Adipocyte (in vitro differentiated cells): ENCODE data around the gene POLN.

Experiments used
- DNase-seq: peaks from one replicate; pipeline ENCODE4 v3.0.0-alpha.2; 2015; ENCODE audit warnings: low read depth
- H3K27me3 ChIP-seq: replicated peaks from 2 replicates; pipeline ENCODE4 v1.7.0; 2013; ENCODE audit warnings: mild to moderate bottlenecking, low read length, moderate library complexity; ENCODE audit not compliant: control insufficient read depth, insufficient read depth
- H3K36me3 ChIP-seq: 2 replicates; pipeline ENCODE4 v1.7.0; 2013; ENCODE audit warnings: low read length, mild to moderate bottlenecking, moderate library complexity; ENCODE audit not compliant: control insufficient read depth, insufficient read depth, severe bottlenecking
- H3K4me1 ChIP-seq: 2 replicates; pipeline ENCODE4 v1.7.0; 2013; ENCODE audit warnings: mild to moderate bottlenecking, low read length, moderate library complexity; ENCODE audit not compliant: control insufficient read depth, insufficient read depth
- H3K4me3 ChIP-seq: 2 replicates; pipeline ENCODE4 v1.7.0; 2013; ENCODE audit warnings: mild to moderate bottlenecking, low read length, moderate library complexity
- H3K9ac ChIP-seq: 2 replicates; pipeline ENCODE4 v1.7.0; 2013; ENCODE audit warnings: mild to moderate bottlenecking, low read length, moderate library complexity
- H3K9me3 ChIP-seq: 2 replicates; pipeline ENCODE4 v1.7.0; 2013; ENCODE audit warnings: mild to moderate bottlenecking, low read length, moderate library complexity; ENCODE audit not compliant: control insufficient read depth

The POLN gene

GRCh38 chr4:2138846-2139500, 102.9 kb downstream of the POLN start:
- no peaks in the 10 kb centered on the region for H3K9me3 ChIP-seq
- H3K4me1 ChIP-seq: peaks cover 46% of the 10 kb centered on the region
- H3K36me3 ChIP-seq: no peaks in the 10 kb centered on the region
- no peak for DNase-seq
- H3K4me3 ChIP-seq: no peak overlapping the region
- H3K27me3 ChIP-seq: no peaks in the 10 kb centered on the region
- no peak overlapping the region for H3K9ac ChIP-seq

GRCh38 chr4:2136726-2137125, 105.2 kb downstream of the POLN start:
- no peaks in the 10 kb centered on the region for H3K27me3 ChIP-seq
- DNase-seq: no peak
- peaks cover 35% of the 10 kb centered on the region for H3K4me1 ChIP-seq

GRCh38 chr4:2135083-2135482, 106.8 kb downstream of the POLN start:
- Histone ChIP-seq H3K9me3 (peaks cover 25% of the 10 kb centered on the region), H3K4me3 (no peak overlapping the region), H3K9ac (no peak overlapping the region), H3K27me3 (no peaks in the 10 kb centered on the region), H3K4me1 (peaks cover 21% of the 10 kb centered on the region), H3K36me3 (no peaks in the 10 kb centered on the region)
- DNase-seq: peak; percentile 13

More at GRCh38 chr4:2136726-2137125, 105.2 kb downstream of the POLN start:
- H3K9me3 ChIP-seq: peaks cover 19% of the 10 kb centered on the region
- no peak overlapping the region for H3K4me3 ChIP-seq
- no peaks in the 10 kb centered on the region for H3K36me3 ChIP-seq
- H3K9ac ChIP-seq: no peak overlapping the region

- H3K4me3 ChIP-seq: no peak overlapping the region
- no peak for DNase-seq
- no peak overlapping the region for H3K9ac ChIP-seq
- H3K27me3 ChIP-seq: no peaks in the 10 kb centered on the region
- H3K9me3 ChIP-seq: peaks cover 25% of the 10 kb centered on the region
- no peaks in the 10 kb centered on the region for H3K36me3 ChIP-seq
- peaks cover 5% of the 10 kb centered on the region for H3K4me1 ChIP-seq
Measured at GRCh38 chr4:2132438-2132837, 109.5 kb downstream of the POLN start.

- Histone ChIP-seq H3K4me1 (no peaks in the 10 kb centered on the region), H3K27me3 (no peaks in the 10 kb centered on the region), H3K4me3 (no peak overlapping the region), H3K9ac (no peak overlapping the region), H3K9me3 (peaks cover 17% of the 10 kb centered on the region), H3K36me3 (no peaks in the 10 kb centered on the region)
- no peak for DNase-seq
Measured at GRCh38 chr4:2127609-2128332, 114.2 kb downstream of the POLN start.

GRCh38 chr4:2126309-2127043, 115.4 kb downstream of the POLN start:
- no peak overlapping the region for H3K9ac ChIP-seq
- peaks cover 4% of the 10 kb centered on the region for H3K9me3 ChIP-seq
- no peaks in the 10 kb centered on the region for H3K27me3 ChIP-seq
- no peaks in the 10 kb centered on the region for H3K4me1 ChIP-seq
- no peak for DNase-seq
- H3K36me3 ChIP-seq: no peaks in the 10 kb centered on the region
- H3K4me3 ChIP-seq: no peak overlapping the region

- Histone ChIP-seq H3K27me3 (no peaks in the 10 kb centered on the region), H3K4me1 (no peaks in the 10 kb centered on the region), H3K9ac (no peak overlapping the region), H3K9me3 (no peaks in the 10 kb centered on the region), H3K4me3 (no peak overlapping the region), H3K36me3 (no peaks in the 10 kb centered on the region)
- no peak for DNase-seq
Measured at GRCh38 chr4:2125831-2126230, 116.1 kb downstream of the POLN start.

GRCh38 chr4:2125023-2125422, 116.9 kb downstream of the POLN start:
- Histone ChIP-seq H3K4me3 (no peak overlapping the region), H3K9ac (no peak overlapping the region), H3K36me3 (no peaks in the 10 kb centered on the region), H3K27me3 (no peaks in the 10 kb centered on the region), H3K9me3 (no peaks in the 10 kb centered on the region), H3K4me1 (no peaks in the 10 kb centered on the region)
- DNase-seq: no peak

- H3K27me3 ChIP-seq: no peaks in the 10 kb centered on the region
- no peaks in the 10 kb centered on the region for H3K9me3 ChIP-seq
- H3K36me3 ChIP-seq: peaks cover 3% of the 10 kb centered on the region
- no peak overlapping the region for H3K4me3 ChIP-seq
- no peak for DNase-seq
- no peaks in the 10 kb centered on the region for H3K4me1 ChIP-seq
- H3K9ac ChIP-seq: no peak overlapping the region
Measured at GRCh38 chr4:2116687-2117400, 125.1 kb downstream of the POLN start.

GRCh38 chr4:2105559-2105958, 136.4 kb downstream of the POLN start:
- no peak for DNase-seq
- Histone ChIP-seq H3K9me3 (peaks cover 17% of the 10 kb centered on the region), H3K36me3 (no peaks in the 10 kb centered on the region), H3K4me1 (peaks cover 11% of the 10 kb centered on the region), H3K27me3 (no peaks in the 10 kb centered on the region), H3K9ac (no peak overlapping the region), H3K4me3 (no peak overlapping the region)
